Islet precursor cell (in vitro differentiated cells): ENCODE results near the gene HIPK1.
"Not testable (repeated sequence)": the region's sequence is repeated elsewhere in the genome, so short reads cannot be mapped to it uniquely, and the experiment has no call there.

Source experiments
- DNase-seq: peaks from one replicate; pipeline ENCODE4 v3.0.0-alpha.2; 2018

HIPK1 gene

DNA sequence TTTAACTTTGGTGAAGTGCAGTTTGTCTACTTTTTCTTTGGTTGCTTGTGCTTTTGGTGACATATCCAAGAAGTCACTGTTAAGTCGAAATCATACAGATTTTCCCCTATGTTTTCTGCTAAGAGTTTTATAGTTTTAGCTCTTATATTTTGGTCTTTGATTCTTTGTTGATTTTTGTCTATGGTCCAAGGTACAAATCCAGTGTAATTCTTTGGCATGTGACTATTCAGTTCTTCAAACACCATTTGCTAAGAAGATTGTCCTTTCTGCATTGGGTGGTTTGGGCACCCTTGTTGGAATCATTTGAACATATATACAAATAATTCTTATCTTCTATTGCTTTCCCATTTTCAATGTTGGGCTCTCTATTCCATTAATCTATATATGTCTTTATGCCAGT lies 16.2 kb downstream of the HIPK1 start:
- no peak for DNase-seq

DNA sequence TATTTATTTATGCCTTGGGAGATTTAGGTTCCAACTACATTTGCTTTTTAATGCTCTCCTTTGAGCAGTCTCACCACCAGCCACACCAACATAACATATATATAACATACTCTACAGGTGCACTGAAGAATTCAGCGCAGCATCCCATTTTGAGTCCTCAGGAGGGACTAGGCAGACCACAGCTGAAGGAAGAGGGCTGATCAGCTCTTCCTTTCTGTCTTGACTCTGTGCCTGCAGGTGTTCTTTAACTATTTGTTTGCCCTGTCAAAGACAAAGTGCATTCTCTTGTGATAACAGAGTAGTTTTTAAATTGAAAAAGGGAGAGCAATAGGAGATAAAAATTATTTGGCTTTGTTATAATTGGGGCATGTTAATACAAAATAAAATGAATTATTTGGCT lies 17.0 kb downstream of the HIPK1 start:
- DNase-seq, result no peak

DNA sequence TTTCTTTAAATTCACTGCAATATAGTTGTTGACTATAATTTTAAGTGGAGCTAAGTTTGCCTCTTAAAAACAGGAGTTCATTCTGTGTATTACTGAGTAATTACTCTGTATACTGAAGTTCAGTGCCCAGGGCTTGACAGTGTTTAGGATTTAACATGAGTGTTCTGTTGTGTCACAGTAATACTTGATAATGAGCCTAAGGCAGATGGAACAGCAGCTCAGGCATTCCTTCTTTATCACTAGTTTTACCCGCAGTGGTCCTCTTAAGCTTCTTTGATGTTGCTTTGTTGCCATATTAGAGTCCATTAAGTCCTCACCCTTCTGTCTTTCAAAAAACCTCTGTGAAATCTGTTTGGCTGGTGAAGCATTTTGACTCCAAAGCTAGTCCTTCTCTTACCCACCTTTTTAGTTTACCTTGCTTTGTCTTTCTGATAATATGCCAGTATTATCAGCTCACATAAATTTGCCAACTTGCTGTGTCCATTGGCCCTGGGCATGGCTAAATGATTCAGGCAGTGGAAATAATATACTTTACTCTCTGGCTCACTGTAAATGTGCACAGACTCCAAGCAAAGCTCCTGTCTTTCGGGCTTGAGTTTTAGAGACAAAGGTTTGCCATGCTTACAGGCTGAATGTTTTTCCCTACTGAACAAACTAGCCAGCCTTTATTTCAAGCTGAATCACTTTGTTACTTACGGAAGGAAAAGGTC lies 17.7 kb downstream of the HIPK1 start:
- peak; percentile 61 for DNase-seq

DNA sequence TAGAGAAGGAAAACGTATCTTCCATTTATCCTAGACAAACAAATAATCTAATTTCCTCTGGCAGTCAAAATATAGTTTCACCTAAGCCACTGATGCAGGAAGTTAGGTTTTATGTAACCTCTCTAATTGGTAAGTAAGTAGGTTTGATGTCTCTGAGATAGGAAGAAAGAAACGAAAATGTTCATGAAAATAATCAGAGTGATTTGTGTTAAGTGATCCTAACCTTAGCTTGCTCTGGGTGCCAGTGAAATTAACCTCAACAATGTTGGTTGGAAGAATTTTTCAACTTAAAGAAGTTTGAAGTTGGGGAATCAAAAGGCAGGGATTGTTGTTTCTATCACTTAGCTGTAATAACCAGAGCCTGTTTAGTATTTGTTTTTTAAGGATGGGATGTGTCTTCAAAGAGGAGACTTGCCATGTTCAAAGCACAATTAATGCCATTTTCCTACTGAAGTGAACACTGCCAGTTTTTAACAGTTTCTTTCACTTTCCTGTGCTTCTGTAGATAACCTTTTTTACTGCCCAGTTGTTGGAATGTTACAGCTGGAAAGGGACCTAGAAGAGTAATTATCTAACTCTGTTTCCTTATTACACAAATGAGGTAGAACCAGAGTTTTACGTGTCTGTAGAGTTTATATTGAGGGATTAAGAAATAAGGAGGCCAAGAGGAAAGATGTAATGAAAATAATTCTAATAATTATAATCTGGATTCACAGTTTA lies 18.4 kb downstream of the HIPK1 start:
- DNase-seq, result no peak

DNA sequence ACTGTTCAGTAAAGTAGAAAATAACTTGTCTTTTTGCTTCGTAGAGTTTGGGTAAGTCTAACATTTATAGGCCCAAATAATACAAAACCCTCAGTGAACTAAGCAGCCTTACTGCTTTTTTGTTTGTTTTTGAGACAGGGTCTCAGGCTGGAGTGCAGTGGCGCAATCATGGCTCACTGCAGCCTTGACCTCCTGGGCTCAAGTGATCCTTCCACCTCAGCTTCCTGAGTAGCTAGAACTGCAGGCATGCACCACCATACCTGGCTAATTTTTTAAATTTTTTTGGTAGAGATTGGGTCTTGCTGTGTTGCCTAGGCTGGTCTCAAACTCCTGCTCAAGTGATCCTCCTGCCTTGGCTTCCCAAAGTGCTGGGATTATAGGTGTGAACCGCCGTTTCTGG lies 19.0 kb downstream of the HIPK1 start:
- DNase-seq, result not testable (repeated sequence)

DNA sequence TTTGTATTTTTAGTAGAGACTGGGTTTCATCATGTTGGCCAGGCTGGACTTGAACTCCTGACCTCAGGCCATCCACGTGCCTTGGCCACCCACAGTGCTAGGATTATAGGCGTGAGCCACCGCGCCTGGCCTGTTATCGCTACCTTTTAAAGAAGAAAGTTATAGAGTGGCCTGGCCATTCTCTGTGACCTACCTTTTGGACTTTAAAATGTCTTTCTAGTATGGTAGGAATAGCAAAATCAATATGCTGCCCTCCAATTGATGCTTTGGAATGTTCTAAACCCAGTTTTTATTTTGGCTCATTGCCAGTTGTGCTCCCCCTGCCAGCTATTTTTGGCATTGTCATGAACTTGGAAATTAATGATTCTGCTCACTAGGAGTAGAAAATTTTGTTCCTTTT lies 19.9 kb downstream of the HIPK1 start:
- no peak for DNase-seq

DNA sequence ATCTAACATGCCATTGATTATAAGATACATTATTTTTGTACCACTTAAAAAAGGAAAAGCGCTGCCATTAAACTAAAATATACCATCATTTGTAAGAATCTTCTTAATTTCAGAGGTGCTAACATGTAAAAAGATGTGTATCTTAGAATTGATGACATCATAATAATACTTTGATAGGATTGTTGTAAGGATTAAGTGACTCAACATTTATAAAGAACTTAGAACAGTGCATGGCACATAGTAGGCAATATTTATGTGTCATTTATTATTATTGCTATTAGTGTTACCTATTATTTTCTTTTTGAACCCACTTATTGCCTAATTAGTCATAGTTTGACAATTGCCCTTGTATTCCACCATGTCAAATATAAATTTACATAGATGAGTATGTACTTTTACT lies 21.8 kb downstream of the HIPK1 start:
- DNase-seq, result no peak

DNA sequence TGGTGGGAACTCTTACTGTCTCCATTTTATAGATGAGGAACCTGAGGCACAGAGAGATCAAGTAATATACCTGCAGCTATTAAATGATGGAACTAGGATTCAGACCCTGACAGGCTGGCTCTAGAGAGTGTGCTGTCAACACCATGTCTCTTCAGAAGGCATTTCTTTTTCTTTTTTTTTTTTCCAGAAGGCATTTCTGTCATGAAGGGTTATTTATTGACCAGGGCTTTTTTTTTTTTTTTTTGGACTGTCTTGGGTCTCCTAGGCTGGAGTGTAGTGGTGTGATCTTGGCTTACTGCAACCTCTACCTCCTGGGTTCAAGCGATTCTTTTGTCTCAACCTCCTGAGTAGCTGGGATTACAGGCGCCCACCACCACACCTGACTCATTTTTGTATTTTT lies 22.6 kb downstream of the HIPK1 start:
- DNase-seq, result no peak

DNA sequence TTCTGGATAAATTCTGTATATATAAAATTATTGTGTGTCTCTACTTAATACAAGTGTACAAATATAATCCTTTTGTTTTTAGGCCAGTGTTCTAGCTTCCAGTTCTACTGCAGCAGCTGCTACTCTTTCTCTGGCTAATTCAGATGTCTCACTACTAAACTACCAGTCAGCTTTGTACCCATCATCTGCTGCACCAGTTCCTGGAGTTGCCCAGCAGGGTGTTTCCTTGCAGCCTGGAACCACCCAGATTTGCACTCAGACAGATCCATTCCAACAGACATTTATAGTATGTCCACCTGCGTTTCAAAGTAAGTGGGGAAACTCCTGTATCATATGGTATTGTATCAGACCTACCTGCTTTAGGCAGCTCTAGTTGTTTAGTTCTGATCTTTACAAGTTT lies 28.9 kb downstream of the HIPK1 start:
- no peak for DNase-seq

DNA sequence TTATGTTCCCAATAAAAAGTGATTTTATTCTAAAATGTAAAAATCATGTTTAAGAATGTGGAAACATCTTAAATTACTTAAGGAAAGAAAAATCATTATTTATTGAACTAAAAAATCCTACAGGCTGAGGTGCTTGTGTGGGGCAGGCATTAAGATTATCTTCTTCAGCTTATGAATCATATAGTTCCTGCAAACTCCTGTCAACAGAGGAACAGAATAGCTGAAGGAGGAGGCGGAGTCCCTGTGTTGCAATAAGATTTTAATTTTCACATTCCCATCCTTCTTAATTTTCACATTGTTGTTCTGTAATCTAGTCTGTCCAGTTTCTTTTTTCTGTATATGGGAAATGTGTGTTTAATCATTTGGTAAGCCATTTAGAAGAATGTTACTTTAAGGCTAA lies 29.6 kb downstream of the HIPK1 start:
- DNase-seq, result no peak

DNA sequence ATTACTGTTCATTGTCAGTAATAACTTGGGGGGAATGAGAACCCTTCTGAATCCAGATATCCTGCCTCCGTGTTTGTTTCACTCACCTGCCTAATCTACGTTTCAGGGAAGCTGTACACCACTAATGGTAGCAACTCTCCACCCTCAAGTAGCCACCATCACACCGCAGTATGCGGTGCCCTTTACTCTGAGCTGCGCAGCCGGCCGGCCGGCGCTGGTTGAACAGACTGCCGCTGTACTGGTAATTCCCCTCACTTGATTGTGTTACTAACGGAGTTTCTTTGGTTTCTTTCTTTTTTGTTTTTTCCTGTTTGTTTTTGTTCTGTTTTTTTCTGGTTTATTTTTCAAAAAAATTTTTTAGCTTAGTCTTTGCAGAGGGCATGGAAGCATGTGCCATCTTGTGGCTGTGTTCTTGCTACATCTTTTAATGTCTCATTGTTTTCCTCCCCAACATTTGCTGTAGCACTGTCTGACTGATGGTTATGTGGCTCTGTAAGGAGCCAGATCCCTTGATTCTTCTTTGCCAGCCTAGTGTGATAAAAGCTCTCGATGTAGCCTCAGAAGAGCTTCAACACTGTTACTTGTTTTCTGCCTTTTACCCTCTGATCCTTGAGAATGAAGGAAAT lies 34.3 kb downstream of the HIPK1 start:
- no peak for DNase-seq

DNA sequence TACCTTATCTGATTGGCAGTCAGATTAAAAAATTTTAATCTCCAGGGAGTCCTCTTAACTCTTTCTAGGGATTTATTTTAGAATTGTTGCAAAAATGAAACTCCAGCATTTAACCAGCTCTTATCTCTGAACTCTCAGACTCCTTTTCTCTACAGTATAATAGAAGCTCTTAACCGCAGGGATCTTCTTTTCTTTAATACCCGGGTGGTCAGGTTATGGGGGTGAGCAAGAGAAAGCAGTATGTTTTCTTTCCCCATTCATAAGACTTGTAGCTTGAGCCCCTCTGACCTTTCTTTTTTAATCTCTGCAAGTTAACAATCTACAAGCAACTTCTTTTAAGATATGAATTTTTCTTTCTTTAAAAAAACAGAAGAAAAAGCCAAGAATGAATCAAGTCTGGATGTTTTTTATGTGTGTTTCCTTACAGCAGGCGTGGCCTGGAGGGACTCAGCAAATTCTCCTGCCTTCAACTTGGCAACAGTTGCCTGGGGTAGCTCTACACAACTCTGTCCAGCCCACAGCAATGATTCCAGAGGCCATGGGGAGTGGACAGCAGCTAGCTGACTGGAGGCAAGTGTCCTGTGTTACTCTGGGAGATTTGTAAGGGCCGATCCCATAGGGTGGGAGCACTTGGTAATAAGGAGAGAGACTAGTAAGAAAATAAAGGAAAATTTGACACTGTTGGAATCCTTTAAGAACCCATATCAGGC lies 36.7 kb downstream of the HIPK1 start:
- no peak for DNase-seq

DNA sequence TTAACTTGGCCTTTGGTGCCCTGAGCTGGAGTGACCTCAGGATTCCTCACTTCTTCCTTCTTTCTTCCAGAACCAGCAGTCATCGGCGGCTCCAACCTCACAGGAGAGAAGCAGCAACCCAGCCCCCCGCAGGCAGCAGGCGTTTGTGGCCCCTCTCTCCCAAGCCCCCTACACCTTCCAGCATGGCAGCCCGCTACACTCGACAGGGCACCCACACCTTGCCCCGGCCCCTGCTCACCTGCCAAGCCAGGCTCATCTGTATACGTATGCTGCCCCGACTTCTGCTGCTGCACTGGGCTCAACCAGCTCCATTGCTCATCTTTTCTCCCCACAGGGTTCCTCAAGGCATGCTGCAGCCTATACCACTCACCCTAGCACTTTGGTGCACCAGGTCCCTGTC lies 43.8 kb downstream of the HIPK1 start:
- DNase-seq, result no peak

DNA sequence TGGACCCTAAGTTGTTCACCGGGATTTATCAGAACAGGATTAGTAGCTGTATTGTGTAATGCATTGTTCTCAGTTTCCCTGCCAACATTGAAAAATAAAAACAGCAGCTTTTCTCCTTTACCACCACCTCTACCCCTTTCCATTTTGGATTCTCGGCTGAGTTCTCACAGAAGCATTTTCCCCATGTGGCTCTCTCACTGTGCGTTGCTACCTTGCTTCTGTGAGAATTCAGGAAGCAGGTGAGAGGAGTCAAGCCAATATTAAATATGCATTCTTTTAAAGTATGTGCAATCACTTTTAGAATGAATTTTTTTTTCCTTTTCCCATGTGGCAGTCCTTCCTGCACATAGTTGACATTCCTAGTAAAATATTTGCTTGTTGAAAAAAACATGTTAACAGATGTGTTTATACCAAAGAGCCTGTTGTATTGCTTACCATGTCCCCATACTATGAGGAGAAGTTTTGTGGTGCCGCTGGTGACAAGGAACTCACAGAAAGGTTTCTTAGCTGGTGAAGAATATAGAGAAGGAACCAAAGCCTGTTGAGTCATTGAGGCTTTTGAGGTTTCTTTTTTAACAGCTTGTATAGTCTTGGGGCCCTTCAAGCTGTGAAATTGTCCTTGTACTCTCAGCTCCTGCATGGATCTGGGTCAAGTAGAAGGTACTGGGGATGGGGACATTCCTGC lies 46.2 kb downstream of the HIPK1 start:
- no peak for DNase-seq

DNA sequence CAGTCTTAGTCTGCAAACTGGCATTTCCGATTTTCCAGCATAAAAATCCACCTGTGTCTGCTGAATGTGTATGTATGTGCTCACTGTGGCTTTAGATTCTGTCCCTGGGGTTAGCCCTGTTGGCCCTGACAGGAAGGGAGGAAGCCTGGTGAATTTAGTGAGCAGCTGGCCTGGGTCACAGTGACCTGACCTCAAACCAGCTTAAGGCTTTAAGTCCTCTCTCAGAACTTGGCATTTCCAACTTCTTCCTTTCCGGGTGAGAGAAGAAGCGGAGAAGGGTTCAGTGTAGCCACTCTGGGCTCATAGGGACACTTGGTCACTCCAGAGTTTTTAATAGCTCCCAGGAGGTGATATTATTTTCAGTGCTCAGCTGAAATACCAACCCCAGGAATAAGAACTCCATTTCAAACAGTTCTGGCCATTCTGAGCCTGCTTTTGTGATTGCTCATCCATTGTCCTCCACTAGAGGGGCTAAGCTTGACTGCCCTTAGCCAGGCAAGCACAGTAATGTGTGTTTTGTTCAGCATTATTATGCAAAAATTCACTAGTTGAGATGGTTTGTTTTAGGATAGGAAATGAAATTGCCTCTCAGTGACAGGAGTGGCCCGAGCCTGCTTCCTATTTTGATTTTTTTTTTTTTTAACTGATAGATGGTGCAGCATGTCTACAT lies 47.6 kb downstream of the HIPK1 start:
- peak; percentile 76 for DNase-seq

DNA sequence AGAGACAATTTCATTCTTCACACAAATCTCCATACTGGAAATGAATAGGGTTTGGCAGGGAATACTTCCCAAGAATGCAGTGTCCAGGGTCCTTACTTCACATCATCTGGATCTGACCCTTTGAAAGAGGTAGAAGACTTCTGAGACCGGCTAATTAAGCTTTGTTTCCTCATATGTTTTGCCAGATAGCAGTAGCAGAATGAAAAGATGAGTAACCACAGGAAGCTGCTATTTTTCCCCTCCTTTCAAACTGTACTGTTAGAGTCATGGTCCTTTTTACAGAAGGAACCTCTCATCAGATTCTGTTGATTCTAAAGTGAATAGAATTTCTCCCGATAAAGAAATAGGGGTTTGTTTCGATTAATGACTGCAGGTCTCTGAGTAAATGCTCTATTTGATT lies 48.8 kb downstream of the HIPK1 start:
- DNase-seq, result no peak

DNA sequence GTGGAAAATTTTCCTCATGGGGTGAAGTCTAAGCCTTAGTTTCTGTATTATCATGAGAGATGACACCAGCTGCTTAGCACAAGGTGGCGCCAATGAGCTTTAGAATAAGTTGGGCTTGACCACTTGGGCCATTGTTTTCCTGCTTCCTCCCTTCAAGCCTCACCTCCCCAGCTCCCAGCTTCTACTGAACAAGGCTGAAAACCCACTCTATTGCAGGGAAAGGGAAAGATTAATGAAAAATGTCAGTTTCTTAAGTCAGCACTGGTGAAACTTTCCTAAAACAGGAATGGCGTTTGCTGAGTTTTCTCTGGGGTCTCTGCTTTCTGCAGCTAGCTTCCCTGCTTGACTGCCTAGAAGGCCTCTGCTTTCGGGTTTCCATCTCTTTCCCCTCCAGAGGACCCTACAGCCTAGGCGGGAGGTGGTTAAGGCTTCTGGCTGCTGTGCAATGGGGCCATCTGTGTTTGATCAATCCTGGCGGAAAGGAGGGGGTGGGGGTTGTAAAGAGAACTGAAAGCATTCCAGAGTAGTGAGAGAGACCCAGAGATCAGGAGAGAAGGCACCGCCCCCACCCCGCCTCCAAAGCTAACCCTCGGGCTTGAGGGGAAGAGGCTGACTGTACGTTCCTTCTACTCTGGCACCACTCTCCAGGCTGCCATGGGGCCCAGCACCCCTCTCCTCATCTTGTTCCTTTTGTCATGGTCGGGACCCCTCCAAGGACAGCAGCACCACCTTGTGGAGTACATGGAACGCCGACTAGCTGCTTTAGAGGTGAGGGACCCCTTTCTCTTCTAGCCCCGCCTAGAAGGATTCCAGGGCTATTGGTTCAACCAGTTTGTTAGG lies 50.0 kb downstream of the HIPK1 start, which contains the start of gene OLFML3:
Gene OLFML3 (plus strand): TSS at position 612 of the 840 bp plus-strand sequence. CDS start 43 bp downstream, at position 655.
- peak; percentile 99 for DNase-seq

DNA sequence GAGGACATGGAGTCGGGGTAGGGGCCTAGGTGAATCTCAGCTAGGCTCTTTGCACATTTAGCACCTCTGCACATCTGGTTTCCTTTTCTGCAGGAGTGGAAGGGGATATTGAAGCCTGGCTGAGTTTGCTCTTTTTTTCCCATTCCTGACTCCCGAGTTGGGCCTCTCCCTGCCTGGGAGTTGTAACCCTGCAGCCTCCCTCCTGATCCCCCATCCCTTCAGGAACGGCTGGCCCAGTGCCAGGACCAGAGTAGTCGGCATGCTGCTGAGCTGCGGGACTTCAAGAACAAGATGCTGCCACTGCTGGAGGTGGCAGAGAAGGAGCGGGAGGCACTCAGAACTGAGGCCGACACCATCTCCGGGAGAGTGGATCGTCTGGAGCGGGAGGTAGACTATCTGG lies 51.0 kb downstream of the HIPK1 start:
- DNase-seq, result peak; percentile 58

DNA sequence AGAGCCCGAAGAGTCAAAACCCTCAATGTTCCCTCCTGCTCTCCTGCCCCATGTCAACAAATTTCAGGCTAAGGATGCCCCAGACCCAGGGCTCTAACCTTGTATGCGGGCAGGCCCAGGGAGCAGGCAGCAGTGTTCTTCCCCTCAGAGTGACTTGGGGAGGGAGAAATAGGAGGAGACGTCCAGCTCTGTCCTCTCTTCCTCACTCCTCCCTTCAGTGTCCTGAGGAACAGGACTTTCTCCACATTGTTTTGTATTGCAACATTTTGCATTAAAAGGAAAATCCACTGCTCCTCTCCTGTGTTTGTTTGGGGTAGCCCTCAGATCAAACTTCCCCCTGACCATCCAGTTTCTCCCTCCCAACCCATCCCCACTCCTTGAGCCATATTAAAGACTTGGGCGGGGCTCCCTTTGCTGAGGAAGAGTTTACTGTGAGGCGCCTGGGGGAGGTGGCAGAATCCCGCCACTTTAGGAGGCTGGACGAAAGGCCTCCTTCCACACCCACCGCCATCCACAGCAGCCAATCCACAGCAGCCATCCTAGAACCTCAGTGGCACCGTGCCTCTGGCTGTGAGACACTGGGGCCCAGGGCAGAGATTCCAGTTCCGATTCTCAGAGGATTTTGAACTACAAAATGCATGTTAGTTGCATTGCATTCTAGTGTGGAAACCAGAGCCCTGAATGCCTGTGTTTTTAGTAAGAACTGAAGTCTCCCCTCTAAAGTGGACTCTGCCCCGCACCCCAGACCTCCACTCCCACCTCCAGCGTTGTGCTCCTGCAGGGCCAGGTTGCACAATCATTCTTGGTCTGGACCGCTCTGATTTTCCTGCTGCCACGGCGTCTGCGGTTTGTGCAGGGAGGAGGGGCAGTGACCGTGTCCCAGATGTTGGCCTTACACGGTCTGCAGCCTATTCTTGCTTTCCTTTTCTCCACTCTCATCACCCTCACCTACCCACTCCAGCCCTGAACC lies 53.1 kb downstream of the HIPK1 start:
- DNase-seq, result no peak

DNA sequence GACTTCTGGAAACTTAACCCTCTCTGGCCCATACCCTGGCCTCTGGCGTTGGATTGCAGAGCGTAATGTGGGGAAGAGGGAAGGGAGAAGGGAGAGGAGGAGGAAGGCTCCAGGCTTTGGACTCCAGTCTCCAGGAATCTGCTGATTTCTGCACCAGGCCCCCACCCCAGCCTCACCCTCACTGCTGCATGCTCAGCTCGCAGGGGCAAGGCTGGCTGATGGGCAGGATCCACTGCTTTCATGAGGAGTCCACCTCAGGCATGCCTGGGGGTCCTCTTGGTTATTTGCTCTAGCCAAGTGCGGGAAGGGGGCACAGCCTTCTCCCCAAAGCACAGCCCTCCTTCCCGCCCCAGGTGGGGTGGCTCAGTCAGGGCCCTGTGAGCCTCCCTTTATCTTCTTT lies 53.8 kb downstream of the HIPK1 start:
- no peak for DNase-seq
